GM18907 (cell line): ENCODE measurements around the gene CERT1.

ENCODE experiments used
- ATAC-seq: cut with Tn5 transposase; IDR thresholded peaks from one replicate; pipeline ENCODE4 v1.9.1; 2021; ENCODE audit warnings: mild to moderate bottlenecking, moderate library complexity; ENCODE audit not compliant: unreplicated experiment

Gene CERT1

GRCh38 chr5:75414241-75414640, 97.2 kb downstream of the CERT1 start:
- no peak for ATAC-seq

DNA sequence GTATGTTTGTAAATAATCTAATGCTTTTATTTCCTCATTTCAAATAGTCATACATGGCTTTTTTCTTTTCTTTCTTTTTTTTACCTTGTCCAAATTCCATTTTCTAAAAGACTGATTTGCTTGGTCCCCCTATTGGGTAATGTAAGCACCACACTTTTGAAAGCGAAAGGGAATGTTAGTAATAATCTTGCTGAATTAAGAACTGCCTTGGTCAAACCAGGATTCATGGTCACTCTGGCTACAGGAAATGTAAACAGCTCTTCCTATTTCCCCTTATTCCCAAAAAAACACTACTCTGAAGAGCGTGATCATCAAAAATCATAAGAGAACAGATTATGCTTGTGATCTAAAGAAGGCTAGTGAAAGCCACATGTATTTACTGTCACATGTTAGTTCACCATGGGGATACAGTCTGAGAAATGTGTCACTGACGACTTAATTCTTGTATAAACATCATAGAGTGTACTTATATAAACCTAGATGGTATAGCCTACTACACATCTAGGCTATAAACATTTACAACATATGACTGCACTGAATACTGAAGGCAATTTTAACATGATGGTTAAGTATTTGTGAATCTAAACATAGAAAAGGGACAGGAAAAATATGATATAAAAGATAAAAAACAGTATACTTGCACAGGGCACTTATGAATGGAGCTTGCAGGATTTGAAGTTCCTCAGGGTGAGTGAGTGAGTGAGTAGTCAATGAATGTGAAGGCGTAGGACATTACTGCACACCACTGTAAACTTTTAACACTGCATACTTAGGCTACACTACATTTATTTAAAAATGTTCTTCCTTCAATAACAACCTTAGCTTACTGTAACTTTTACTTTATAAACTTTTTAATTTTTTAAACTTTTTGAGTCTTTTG, 99.1 kb downstream of the CERT1 start:
- no peak for ATAC-seq

- ATAC-seq: no peak
These were observed 106.1 kb downstream of the CERT1 start for GRCh38 chr5:75405296-75405695.

DNA sequence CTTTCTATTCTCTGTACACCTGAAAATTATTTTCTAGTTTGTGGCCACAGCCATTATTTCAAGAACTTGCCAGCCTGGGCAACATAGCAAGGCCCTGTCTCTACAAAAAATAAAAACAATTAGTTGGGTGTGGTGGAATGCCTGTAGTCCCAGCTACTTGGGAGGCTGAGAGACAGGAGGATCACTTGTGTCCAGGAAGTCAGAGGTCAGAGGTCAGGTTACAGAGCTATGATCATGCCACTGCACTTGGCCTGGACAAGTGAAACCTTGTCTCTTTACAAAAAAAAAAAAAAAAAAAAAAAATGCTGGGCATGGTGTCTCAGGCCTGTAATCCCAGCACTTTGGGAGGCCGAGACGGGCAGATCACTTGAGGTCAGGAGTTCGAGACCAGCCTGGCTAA, 116.2 kb downstream of the CERT1 start:
- no peak for ATAC-seq

DNA sequence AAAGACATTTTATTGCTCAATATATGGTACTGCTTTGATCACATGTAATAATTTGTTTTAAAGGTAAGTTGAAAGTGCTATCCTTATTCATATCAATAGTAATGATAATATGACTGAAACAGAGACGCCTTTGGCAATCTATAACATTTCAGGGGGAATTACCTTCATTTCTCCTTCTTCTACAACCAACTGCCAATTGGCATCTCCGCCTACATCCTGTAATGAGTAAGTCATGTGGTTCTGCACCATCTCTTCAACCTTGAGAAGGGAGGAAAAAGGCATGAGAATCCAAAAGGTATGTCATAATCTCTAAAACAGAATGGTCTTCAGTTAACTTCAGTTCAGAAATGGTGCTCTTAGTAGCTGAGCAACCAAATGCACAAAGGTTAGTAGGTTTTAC, 122.0 kb downstream of the CERT1 start:
- no peak for ATAC-seq

DNA sequence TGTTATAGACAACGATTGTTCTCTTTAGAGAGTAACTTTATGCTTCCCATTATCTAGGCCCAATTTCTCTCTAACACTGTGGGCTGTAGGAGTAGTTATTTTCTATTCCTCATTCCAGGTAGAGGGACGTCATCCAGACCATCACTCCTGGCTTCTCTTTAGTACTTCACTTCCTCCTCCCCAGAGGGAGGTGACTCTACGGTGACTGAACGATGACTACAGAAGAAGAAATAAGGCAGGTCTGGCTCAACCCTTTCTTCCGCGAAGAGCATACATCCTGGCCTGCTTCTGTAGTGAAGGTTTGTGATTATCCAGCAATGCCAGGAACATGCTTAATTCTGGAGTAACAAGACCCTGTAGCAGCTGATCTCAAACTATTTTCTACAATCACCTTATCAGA, 123.6 kb downstream of the CERT1 start:
- ATAC-seq: no peak

GRCh38 chr5:75384218-75384617, 127.2 kb downstream of the CERT1 start:
- no peak for ATAC-seq

GRCh38 chr5:75381456-75381855, 130.0 kb downstream of the CERT1 start:
- ATAC-seq: no peak

DNA sequence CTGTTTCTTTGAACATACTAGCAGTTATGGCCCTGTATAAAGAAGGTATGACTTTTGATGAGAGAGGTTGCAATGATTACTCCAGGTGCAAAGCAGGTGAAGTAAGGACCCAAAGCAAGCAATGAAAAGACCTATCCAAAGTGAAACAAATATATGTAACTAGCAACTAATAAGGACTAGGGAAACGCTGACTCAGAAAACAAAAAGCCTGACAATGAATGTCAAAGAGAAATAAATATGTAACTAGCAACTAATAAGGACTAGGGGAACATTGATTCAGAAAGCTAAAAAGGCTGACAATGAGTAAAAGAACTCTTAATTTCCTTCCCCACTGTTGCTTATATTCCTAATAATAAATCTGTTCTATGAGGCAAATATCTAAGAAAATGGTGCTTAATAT, 131.3 kb downstream of the CERT1 start:
- no peak for ATAC-seq

DNA sequence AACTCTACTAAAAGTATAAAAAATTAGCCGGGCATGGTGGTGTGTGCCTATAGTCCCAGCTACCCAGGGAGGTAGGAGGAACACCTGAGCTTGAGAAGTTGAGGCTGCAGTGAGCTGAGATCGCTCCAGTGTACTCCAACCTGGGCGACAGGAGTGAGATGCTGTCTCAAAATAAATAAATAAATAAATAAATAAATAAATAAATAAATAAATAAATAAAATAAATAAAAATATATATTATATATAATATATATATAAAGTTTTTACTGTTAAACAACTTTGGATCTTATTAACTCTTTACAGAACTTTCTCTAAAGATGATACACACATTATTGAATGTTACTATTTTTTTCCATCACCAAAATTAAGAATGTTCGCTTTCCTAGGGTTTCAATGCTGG, 136.0 kb downstream of the CERT1 start:
- ATAC-seq: no peak

GRCh38 chr5:75374394-75374814, 137.0 kb downstream of the CERT1 start:
- no peak for ATAC-seq

GRCh38 chr5:75373862-75374261, 137.6 kb downstream of the CERT1 start:
- ATAC-seq: no peak

- no peak for ATAC-seq
These were observed 143.0 kb downstream of the CERT1 start for GRCh38 chr5:75368391-75368790.

DNA sequence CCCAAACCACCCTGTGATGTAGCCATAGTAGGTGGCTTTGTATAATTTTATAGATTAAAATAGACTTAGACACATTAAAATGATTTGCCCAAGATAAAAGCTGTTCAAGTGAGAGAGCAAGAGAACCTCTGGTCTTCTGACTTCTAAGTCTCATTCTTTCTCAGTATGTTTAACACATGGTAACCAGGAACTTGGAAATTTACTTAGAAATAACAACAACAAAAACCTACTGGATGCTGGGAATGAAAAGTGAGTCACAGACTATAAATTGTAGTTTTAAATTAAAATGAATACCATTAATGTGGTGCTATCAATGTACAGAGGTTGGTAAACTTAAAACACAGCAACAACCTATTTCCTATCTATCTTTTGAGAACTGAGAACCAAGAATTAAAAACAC, 144.0 kb downstream of the CERT1 start:
- ATAC-seq: no peak

GRCh38 chr5:75366787-75367186, 144.6 kb downstream of the CERT1 start:
- peak; percentile 69 for ATAC-seq

DNA sequence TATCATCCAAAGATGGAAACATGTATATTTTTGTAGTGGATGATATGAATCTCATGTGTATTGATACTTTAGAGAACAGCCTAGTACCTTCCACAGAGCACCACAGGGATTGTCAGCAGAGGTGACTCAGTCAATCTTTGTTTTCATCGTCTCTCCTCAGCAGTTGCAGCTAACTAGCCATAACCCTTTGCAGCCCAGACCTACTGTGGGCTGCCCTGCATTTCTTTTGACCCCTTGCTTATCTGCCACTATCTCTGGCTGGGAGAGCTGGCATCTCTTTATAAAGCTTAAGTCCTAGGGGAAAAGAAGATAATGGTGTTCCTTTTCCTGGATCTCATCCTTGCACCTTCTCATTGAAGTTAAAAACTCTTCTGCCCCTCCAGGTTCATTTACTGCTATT, 145.7 kb downstream of the CERT1 start:
- no peak for ATAC-seq

DNA sequence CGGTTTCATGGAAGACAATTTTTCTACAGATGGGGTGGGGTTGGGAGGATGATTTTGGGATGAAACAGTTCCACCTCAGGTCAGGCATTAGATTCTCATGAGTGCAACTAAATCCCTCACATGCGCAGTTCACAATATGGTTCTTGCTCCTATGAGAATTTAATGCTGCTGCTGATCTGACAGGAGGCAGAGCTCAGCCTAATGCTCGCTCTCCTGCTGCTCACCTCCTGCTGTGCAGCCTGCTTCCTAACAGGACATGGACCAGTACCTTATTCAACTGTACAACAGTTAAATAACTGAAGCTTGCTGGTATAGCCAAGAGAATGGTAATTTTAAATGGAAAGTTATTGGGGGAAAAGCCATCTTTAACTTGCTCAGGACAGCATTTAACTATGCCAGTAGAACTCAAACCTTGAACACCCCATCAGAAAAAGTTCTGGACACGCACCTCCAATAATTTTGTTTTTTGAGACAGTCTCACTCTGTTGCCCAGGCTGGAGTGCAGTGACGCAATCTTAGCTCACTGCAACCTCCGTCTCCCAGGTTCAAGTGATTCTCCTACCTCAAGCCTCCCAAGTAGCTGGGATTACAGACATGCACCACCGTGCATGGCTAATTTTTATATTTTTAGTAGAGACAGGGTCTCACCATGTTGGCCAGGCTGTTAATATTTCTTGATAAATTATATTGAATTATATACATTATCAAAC, 146.7 kb downstream of the CERT1 start:
- ATAC-seq: no peak

DNA sequence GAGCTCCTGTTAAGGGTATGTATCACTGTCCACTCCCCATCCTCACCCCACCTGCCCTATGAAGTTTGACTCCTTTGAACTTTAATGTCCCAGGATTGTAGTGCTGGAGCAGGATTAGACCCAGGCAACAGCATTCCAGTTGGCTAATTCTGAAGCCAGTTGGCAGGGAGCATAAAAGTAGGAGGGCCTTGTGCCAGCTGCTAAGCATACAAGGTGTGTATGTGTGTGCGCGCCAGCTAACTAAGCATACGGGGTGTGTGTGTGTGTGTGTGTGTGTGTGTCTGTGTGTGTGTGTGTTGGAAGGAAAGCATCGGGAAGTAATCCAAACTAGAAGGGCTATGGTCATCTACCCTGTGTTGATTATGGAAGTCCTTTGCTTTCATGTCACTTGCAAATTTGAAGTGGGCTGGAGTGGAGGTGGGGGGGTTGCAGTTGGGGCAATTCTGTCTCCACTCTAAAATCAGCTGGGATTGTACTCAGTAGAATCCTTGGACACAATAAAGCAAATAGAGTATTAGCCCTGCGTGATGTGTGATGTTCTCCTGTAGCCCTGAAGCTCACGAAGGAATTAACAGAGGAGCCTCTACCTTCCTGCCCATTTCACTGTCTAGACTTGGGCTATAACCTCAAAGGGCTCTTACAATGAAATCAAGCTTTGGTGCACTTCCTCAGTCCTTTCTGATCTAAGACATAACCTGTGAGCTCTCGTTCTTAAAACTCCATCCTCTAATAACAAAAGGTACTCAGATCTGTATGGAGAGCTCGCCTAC, 147.5 kb downstream of the CERT1 start:
- ATAC-seq: no peak

GRCh38 chr5:75363111-75363510, 148.3 kb downstream of the CERT1 start:
- ATAC-seq: no peak

DNA sequence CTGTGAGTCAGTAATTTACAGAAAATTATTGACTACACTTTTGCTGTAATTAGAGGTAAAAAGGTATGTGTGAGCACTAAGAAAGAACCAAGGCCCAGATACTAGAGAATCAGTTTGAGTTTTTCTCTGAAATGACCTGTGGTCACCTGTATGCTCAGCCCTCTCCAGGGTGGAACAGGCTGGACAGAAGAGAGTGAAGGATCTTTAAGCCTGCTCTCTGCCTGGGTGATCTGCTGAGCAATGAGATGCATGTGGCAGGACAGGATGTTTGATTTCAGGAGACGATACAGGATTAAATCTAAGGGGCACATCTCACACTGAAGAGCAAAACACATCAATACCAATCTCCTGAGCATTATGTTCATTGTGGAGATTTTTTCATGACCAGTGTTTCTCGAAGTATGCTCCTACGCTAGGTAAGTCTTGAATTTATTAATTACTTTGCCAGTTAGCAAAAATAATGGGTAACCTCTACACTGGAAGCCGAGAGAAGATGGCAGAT, 148.9 kb downstream of the CERT1 start:
- ATAC-seq: no peak

GRCh38 chr5:75361310-75361709, 150.1 kb downstream of the CERT1 start:
- no peak for ATAC-seq
